DND-41 (cell line): ENCODE measurements around the gene PLK1.

ENCODE experiments used
- ATAC-seq: fragments of 200-7000 bp; cut with Tn5 transposase; 3 replicates; pipeline ENCODE4 v1.9.1; 2021; ENCODE audit warnings: low read depth; ENCODE audit not compliant: insufficient read depth
- DNase-seq: peaks from one replicate; pipeline ENCODE4 v3.0.0-alpha.2; 2020
- H2AFZ ChIP-seq: 2 replicates; pipeline ENCODE4 v1.6.0; 2012; ENCODE audit warnings: low read depth, low read length
- H3K27ac ChIP-seq: 2 replicates; pipeline ENCODE4 v1.5.1; 2012; ENCODE audit warnings: low read length, inconsistent platforms
- H3K27me3 ChIP-seq: fragments of 200-600 bp; sonication (generic); 2 replicates; pipeline ENCODE4 v1.6.0; 2012; ENCODE audit warnings: low read length, mild to moderate bottlenecking, inconsistent platforms; ENCODE audit not compliant: insufficient read depth, poor library complexity
- H3K36me3 ChIP-seq: 2 replicates; pipeline ENCODE4 v1.5.1; 2012; ENCODE audit warnings: low read length, inconsistent platforms; ENCODE audit not compliant: insufficient read depth
- H3K4me1 ChIP-seq: 2 replicates; pipeline ENCODE4 v1.5.1; 2012; ENCODE audit warnings: mild to moderate bottlenecking, low read length; ENCODE audit not compliant: insufficient read depth
- H3K4me2 ChIP-seq: 2 replicates; pipeline ENCODE4 v1.6.0; 2012; ENCODE audit warnings: mild to moderate bottlenecking, moderate library complexity, low read length, inconsistent platforms; ENCODE audit not compliant: insufficient read depth
- H3K4me3 ChIP-seq, 2 experiments: fragments of 200-600 bp in 1 of 2; shearing (Covaris generic) in 1 of 2; 2 replicates each; pipeline ENCODE4 v1.5.1; 2012 to 2016; ENCODE audit warnings: inconsistent platforms in 2 of 2, low read length in 2 of 2, mild to moderate bottlenecking in 2 of 2, low read depth in 1 of 2, moderate library complexity in 1 of 2
- H3K79me2 ChIP-seq: 2 replicates; pipeline ENCODE4 v1.6.0; 2012; ENCODE audit warnings: low read length, inconsistent platforms; ENCODE audit not compliant: insufficient read depth
- H3K9ac ChIP-seq: 2 replicates; pipeline ENCODE4 v1.6.0; 2012; ENCODE audit warnings: low read depth, mild to moderate bottlenecking, inconsistent platforms, low read length, moderate library complexity
- H3K9me3 ChIP-seq: 2 replicates; pipeline ENCODE4 v1.5.1; 2012; ENCODE audit warnings: low read length, moderate library complexity, mild to moderate bottlenecking, inconsistent platforms; ENCODE audit not compliant: insufficient read depth, severe bottlenecking
- H4K20me1 ChIP-seq: 2 replicates; pipeline ENCODE4 v1.6.0; 2012; ENCODE audit warnings: low read length; ENCODE audit not compliant: insufficient read depth
- EZH2 ChIP-seq: IDR thresholded peaks from 3 replicates; pipeline ENCODE4 v1.6.1; 2012; ENCODE audit warnings: borderline replicate concordance, low read depth, mild to moderate bottlenecking, moderate library complexity, low read length, inconsistent platforms; ENCODE audit not compliant: severe bottlenecking
- TF ChIP-seq, protein P1 (sequence below): IDR thresholded peaks from 2 replicates; pipeline ENCODE4 v1.5.1; 2012; ENCODE audit warnings: borderline replicate concordance, low read length, moderate library complexity, mild to moderate bottlenecking; ENCODE audit not compliant: poor library complexity, severe bottlenecking; ENCODE audit errors: extremely low read depth

PLK1 gene

GRCh38 chr16:23663918-23664317 lies 14.8 kb upstream of the PLK1 start:
- Histone ChIP-seq H4K20me1 (no peaks in the 10 kb centered on the region), H3K4me3 (no peak overlapping the region), H3K9ac (no peak overlapping the region), H3K36me3 (peaks cover 98% of the 10 kb centered on the region), H3K9me3 (no peaks in the 10 kb centered on the region), H3K27me3 (no peaks in the 10 kb centered on the region), H3K79me2 (0 out of 2 replicates have a peak, but pooled peaks cover 3% of the 10 kb centered on the region), H3K27ac (no peak overlapping the region), H3K4me2 (no peak overlapping the region), H2AFZ (no peak overlapping the region), H3K4me1 (no peaks in the 10 kb centered on the region)
- DNase-seq = no peak
- TF ChIP-seq, protein P1, sequence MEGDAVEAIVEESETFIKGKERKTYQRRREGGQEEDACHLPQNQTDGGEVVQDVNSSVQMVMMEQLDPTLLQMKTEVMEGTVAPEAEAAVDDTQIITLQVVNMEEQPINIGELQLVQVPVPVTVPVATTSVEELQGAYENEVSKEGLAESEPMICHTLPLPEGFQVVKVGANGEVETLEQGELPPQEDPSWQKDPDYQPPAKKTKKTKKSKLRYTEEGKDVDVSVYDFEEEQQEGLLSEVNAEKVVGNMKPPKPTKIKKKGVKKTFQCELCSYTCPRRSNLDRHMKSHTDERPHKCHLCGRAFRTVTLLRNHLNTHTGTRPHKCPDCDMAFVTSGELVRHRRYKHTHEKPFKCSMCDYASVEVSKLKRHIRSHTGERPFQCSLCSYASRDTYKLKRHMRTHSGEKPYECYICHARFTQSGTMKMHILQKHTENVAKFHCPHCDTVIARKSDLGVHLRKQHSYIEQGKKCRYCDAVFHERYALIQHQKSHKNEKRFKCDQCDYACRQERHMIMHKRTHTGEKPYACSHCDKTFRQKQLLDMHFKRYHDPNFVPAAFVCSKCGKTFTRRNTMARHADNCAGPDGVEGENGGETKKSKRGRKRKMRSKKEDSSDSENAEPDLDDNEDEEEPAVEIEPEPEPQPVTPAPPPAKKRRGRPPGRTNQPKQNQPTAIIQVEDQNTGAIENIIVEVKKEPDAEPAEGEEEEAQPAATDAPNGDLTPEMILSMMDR = no peak
- no peak for TF ChIP-seq EZH2
- ATAC-seq = no peak

DNA sequence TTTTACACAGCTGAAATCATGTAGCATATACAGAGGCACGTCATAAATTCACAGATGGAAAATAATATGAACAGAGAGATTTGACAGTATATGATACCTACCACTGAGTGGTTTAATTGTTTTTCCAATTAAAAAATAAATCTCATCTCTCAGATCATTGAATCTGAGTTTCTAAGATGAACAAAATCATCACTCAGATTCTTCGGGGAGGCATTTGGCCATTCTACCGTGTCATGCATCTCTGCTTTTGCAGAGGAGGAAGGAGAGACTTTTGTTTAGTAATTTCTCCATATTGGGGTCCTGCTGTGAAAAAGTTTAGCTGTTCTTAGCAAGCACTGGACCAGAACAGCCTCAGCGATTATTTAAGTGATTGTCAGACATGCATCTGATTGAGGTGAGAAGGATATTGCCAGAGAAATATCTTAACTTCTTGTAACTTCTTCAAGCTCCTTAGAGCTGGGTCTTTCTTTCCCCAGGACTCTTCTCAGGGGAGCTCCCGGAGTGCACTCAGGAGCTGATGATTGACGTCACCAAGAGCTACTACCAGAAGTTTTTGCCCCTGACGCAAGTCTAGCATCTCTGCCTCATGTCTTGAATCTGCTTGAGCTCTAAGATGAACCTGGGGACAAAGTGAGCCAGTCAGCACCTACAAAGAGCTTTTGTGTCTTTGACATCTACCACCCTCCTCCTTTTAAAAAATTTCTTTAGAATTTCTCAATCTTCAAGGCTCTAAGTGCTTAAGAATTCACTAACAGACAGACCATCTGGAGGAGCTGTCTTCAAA lies 11.9 kb upstream of the PLK1 start:
- no peak for ATAC-seq
- TF ChIP-seq, protein P1 = no peak
- no peak for TF ChIP-seq EZH2
- Histone ChIP-seq H3K9me3 (no peaks in the 10 kb centered on the region), H3K36me3 (peaks cover 97% of the 10 kb centered on the region), H3K27ac (no peak overlapping the region), H3K4me2 (no peak overlapping the region), H3K4me3 (no peak overlapping the region), H2AFZ (no peak overlapping the region), H3K9ac (no peak overlapping the region), H3K4me1 (no peaks in the 10 kb centered on the region), H4K20me1 (0 out of 2 replicates have a peak, but pooled peaks cover 2% of the 10 kb centered on the region), H3K27me3 (no peaks in the 10 kb centered on the region), H3K79me2 (no peaks in the 10 kb centered on the region)
- DNase-seq = no peak

GRCh38 chr16:23667355-23667659 lies 11.4 kb upstream of the PLK1 start:
- DNase-seq (no peak), ATAC-seq (no peak)
- Histone ChIP-seq H3K27me3 (no peaks in the 10 kb centered on the region), H3K9me3 (no peaks in the 10 kb centered on the region), H3K36me3 (peaks cover 97% of the 10 kb centered on the region), H3K27ac (no peak overlapping the region), H4K20me1 (0 out of 2 replicates have a peak, but pooled peaks cover 4% of the 10 kb centered on the region), H3K4me1 (no peaks in the 10 kb centered on the region), H3K4me2 (no peak overlapping the region), H3K4me3 (no peak overlapping the region), H3K79me2 (no peaks in the 10 kb centered on the region), H2AFZ (no peak overlapping the region), H3K9ac (no peak overlapping the region)
- no peak for TF ChIP-seq EZH2
- TF ChIP-seq, protein P1 = no peak
